GM12892 (cell line): ENCODE results near the gene SPC25.

Source experiments
- POLR2A ChIP-seq: IDR thresholded peaks from 2 replicates; pipeline ENCODE4 v1.6.1; 2011; ENCODE audit warnings: low read depth, low read length, control low read depth
- POLR2AphosphoS5 ChIP-seq: IDR thresholded peaks from 2 replicates; pipeline ENCODE4 v1.6.1; 2011; ENCODE audit warnings: low read depth, low read length, control low read depth
- TAF1 ChIP-seq: IDR thresholded peaks from 2 replicates; pipeline ENCODE4 v1.6.1; 2011; ENCODE audit warnings: low read depth, mild to moderate bottlenecking, control low read depth, low read length, borderline replicate concordance

DNA sequence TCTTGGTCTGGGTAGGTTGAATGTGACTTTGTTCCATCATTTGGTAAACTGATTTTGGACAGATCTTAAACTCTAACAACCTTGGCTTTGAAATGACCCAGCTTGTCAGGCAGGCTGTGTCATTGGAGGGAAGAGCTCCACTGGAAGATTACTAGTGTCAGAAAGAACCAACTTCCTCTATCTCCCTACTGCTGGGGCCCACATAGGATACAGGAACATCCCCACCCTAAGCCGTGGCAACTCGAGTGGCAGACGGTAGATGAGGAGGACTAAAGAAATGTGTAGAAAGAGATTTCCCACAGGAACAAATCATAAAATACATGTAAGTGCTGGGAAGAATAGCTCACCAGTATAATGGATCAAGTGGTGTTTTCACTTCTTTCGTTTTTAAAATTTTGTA, 6.6 kb upstream of the SPC25 start:
- TF ChIP-seq POLR2AphosphoS5 (no peak), POLR2A (no peak), TAF1 (no peak)
